ENCODE measurements around the gene C11orf98.

Gene C11orf98

DNA sequence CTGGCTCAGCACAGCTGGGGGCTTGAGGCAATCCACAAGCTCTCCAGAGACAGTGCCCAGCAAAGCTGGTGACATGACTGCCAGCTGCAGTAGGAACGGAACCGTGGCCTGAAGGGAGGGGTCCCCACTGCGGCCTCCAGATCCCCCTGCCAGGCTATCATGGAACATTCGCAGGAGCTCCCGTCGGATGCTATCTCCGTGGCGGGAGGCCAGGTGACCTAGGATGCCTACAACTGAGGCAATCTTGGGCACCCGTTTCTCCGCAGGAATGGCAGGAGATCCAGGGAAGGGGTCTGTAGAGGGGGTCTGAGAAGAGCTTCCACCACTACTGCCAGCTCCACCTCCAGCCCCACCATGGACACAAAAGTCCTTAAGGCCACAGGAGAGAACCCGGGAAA is 16.0 kb downstream of the C11orf98 start:
- DNase-seq (ENCODE audit: low read depth) = no peak
- TF ChIP-seq, protein P1, sequence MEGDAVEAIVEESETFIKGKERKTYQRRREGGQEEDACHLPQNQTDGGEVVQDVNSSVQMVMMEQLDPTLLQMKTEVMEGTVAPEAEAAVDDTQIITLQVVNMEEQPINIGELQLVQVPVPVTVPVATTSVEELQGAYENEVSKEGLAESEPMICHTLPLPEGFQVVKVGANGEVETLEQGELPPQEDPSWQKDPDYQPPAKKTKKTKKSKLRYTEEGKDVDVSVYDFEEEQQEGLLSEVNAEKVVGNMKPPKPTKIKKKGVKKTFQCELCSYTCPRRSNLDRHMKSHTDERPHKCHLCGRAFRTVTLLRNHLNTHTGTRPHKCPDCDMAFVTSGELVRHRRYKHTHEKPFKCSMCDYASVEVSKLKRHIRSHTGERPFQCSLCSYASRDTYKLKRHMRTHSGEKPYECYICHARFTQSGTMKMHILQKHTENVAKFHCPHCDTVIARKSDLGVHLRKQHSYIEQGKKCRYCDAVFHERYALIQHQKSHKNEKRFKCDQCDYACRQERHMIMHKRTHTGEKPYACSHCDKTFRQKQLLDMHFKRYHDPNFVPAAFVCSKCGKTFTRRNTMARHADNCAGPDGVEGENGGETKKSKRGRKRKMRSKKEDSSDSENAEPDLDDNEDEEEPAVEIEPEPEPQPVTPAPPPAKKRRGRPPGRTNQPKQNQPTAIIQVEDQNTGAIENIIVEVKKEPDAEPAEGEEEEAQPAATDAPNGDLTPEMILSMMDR (IDR thresholded peaks at IDR 0.05; ENCODE audit: insufficient read depth, low read depth, low read length, missing control alignments) = no peak
- no peak overlapping the region for H3K4me3 ChIP-seq (ENCODE audit: low read length)

DNA sequence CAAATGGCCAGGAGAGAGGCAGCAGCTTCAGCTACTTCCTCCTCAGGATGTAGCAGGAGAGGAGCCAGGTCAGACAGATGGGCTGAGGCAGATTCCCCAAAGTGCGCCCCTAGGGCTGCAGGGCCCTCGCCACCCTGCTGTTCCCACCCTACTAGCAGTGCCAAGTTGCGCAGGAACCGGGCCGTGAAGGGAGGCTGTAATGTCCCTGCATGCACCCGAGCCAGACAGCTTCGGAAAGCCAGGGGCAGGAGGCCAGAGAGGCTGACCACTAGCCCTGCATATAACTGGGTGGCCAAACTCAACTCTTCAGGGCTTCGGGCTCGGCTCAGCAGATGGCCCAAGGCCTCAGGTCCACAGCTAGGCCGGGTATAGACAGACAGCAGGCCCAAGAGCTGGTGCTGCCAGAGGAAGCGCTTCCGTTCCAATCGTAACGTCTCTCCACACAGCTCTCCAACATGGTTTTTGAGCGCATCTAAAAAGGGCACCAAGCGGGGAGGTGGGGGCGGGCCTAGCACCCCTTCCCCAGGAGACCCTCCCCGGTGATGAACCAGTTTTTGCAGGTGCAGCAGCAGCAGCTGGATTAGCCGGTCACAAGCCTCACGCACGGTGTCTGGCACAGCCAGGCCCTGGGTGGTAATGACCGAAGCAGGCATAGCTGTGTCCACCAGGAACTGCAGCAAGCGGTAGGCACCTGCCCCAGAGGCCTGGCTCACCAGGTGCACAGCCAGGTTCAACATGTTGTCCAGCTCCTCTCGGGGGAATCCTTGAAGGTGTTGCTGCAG is 16.6 kb downstream of the C11orf98 start:
- no peak for DNase-seq (ENCODE audit: low read depth)
- H3K4me3 ChIP-seq (ENCODE audit: low read length) = no peak overlapping the region
- TF ChIP-seq, protein P1 (IDR thresholded peaks at IDR 0.05; ENCODE audit: insufficient read depth, low read depth, low read length, missing control alignments) = no peak

DNA sequence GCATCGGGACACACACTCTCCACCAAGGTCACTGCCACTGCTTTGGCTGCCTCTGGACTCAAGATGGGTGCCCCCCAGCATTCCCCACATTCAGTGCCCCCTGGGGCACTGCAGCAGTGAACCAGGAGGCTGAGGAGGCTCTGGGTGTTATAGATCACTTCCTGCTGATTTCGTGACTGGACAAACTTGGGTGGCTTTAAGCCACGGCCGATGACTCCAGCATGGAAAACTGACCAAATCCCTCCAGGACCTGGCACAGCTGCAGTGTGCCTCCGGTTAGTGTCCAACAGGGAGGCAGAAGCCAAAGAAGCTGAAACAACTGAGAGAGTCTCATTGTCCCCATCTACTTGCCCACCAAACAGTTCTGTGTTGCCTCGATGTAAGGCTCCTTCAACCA is 17.4 kb downstream of the C11orf98 start:
- H3K4me3 ChIP-seq (ENCODE audit: low read length) = no peak overlapping the region
- no peak for DNase-seq (ENCODE audit: low read depth)
- TF ChIP-seq, protein P1 (IDR thresholded peaks at IDR 0.05; ENCODE audit: insufficient read depth, low read depth, low read length, missing control alignments) = no peak

DNA sequence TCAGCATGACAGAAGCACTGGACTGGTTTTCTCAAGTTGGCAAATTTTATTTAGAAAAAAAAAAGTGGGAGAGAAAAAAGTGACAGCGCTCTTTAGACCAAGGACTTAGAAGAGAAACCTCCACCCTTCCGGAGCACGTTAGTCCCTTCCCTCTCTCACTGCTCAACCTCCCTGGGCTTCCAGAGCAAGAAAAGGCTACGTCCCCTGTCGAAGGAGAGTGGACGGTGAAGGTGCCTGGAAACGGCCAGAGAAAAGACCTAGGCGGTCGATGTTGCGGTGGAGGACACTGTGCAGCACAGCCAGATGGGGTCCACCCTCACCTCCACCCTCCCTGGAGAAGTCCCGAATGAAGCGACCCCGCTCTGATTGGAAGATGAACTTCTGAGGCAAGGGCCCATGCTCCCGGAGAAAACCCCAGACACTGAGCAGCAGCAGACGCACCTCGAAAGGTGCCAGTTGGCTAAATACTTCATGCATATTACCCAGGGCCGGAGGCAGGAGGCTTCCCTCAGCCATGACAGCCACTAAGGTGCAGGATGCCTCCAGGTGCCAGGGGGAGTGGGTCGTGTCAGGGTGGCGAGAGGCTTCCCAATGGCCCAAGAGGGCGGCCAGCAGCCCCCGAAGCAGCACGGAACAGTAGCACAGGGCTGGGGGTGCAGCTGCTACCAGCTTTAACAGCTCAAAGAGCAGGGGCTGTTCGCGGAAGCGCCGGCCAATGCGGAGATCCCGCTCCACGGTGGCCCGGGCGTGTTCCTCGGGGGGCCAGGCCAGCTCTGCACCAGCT is 18.0 kb downstream of the C11orf98 start:
- TF ChIP-seq, protein P1 (IDR thresholded peaks at IDR 0.05; ENCODE audit: insufficient read depth, low read depth, low read length, missing control alignments) = no peak
- no peak for DNase-seq (ENCODE audit: low read depth)
- H3K4me3 ChIP-seq (ENCODE audit: low read length) = no peak overlapping the region

DNA sequence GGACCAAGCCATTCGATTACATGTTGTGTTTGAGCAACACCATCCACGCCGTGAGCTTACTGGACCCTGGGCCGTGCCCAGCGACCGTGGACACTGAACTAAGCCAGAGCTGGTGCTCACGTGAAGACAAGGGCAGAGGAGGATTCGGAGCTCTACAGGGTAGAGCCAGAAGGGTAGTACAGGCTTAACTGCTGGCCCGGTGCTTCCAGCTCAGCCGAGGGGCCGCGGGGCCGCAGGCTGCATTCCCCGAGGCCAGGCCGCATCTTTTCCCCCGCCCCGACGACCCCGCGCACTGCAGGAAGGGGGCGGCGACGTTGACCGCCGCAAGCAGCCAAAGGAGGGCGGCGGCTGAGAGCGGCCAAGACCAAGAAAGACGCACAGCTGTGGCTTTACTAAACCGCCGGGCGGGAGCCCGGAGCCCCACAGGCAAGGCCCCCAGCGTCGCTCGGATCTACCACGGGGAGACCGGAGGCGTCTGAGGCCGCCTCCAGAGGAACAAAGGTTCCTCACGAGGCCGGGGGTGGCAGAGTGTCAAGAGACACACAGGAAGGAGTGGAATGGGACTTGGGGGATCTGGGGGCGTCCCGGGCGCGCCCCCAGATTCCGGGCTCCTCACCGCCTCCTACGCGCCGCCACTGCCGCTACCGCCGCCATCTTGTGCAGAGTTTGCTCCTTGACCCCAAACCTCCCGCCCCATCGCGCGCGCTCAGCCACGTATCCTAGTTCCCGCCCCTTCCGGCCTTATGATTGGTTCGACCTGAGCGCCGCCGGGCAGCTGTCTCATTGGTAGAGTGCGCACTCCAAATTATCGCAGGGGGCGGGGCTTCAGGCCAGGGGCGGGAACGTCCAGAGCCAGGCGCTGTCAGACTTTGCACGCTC is 18.8 kb downstream of the C11orf98 start, which contains the start of gene GANAB:
TSS of gene GANAB (minus strand) at position 668 of the 879 bp plus-strand sequence. CDS start at position 654, 14 bp downstream.
- H3K4me3 ChIP-seq (ENCODE audit: low read length) = peak within 1 kb of the TSS; percentile 79
- peak; percentile 99 for DNase-seq (ENCODE audit: low read depth)
- TF ChIP-seq, protein P1 (IDR thresholded peaks at IDR 0.05; ENCODE audit: insufficient read depth, low read depth, low read length, missing control alignments) = no peak

DNA sequence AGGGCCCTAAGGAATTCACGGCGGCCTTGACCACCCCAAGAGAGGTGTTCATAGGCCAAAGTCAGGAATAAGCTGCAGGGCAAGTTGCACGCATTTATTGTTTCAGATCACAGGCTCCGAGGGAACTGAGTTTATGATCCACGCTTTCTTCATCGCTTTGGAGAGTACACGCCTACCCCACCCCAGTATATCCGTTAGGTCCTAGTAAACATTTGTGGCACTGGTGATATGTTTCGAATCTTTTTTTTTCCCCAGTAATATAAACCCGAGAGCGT is 19.4 kb downstream of the C11orf98 start:
- DNase-seq (ENCODE audit: low read depth) = no peak
- H3K4me3 ChIP-seq (ENCODE audit: low read length) = peak overlapping the region; percentile 79
- TF ChIP-seq, protein P1 (IDR thresholded peaks at IDR 0.05; ENCODE audit: insufficient read depth, low read depth, low read length, missing control alignments) = no peak

All from epithelial cell of esophagus (primary cell).